ENCODE results near the gene BANK1. TPM values are rescaled to one million over a fixed set of nuclear protein-coding genes. Genes with fewer than 3 reads are reported as not detected.

The BANK1 gene
- total RNA-seq, 1 experiment from 2014 or later: not detected

GRCh38 chr4:101944649-101945048 lies 154.1 kb downstream of the BANK1 start:
- DNase-seq: no peak
- no peak overlapping the region for H3K4me3 ChIP-seq (ENCODE audit: insufficient read depth, low read depth, low read length)
- H3K36me3 ChIP-seq (replicated peaks; ENCODE audit: control insufficient read depth, insufficient read depth, low read length): no peaks in the 10 kb centered on the region
- no peaks in the 10 kb centered on the region for H3K27me3 ChIP-seq (ENCODE audit: control insufficient read depth, insufficient read depth, low read length)

GRCh38 chr4:101948055-101948454 lies 157.5 kb downstream of the BANK1 start:
- Histone ChIP-seq H3K4me3 (ENCODE audit: insufficient read depth, low read depth, low read length) (no peak overlapping the region), H3K36me3 (replicated peaks; ENCODE audit: control insufficient read depth, insufficient read depth, low read length) (no peaks in the 10 kb centered on the region), H3K27me3 (ENCODE audit: control insufficient read depth, insufficient read depth, low read length) (no peaks in the 10 kb centered on the region)
- DNase-seq: no peak

DNA sequence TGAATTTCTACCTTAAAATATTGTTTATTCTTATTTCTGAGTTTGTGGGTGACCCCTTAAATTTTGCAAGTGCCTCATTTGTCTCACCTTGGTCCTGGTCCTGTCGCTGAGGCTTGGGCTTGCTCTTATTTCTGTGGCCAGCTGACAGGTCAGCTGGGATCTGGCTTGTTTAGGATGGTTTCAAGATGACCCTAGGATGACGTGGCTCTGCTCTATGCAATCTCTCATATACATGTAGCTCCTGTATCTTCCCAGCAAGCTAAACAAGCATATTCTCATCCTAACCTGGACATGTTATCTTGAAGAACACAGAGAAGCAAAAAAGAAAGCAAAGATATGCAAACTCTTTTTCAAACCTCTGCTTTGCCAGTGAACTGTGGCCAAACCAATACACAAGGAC lies 158.4 kb downstream of the BANK1 start:
- Histone ChIP-seq H3K4me3 (ENCODE audit: insufficient read depth, low read depth, low read length) (no peak overlapping the region), H3K27me3 (ENCODE audit: control insufficient read depth, insufficient read depth, low read length) (no peaks in the 10 kb centered on the region), H3K36me3 (replicated peaks; ENCODE audit: control insufficient read depth, insufficient read depth, low read length) (no peaks in the 10 kb centered on the region)
- no peak for DNase-seq

- no peak for DNase-seq
- Histone ChIP-seq H3K27me3 (ENCODE audit: control insufficient read depth, insufficient read depth, low read length) (no peaks in the 10 kb centered on the region), H3K4me3 (ENCODE audit: insufficient read depth, low read depth, low read length) (no peak overlapping the region), H3K36me3 (replicated peaks; ENCODE audit: control insufficient read depth, insufficient read depth, low read length) (no peaks in the 10 kb centered on the region)
Measured at GRCh38 chr4:101950258-101950979, 159.9 kb downstream of the BANK1 start.

DNA sequence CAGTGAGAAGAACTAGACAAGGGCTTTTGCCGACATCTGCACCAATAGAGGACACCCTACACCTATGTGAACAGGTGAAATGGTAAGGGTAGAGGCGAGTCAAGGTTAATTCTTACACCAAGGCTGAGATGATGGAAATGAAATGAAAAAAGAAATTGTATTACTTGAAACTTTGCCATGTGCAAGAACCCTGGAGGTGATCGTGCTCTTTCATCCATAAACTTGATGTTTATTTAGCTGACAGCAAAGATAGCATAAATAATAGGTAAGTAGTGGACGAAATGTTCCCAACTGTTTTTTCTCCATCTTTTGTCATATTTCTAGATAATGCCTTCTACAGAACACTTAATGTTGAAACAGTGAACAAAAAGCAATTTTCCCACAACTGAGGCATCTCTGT lies 162.5 kb downstream of the BANK1 start:
- Histone ChIP-seq H3K36me3 (replicated peaks; ENCODE audit: control insufficient read depth, insufficient read depth, low read length) (no peaks in the 10 kb centered on the region), H3K4me3 (ENCODE audit: insufficient read depth, low read depth, low read length) (no peak overlapping the region), H3K27me3 (ENCODE audit: control insufficient read depth, insufficient read depth, low read length) (no peaks in the 10 kb centered on the region)
- no peak for DNase-seq

GRCh38 chr4:101953949-101954348 lies 163.4 kb downstream of the BANK1 start:
- DNase-seq: no peak
- H3K27me3 ChIP-seq (ENCODE audit: control insufficient read depth, insufficient read depth, low read length): no peaks in the 10 kb centered on the region
- H3K36me3 ChIP-seq (replicated peaks; ENCODE audit: control insufficient read depth, insufficient read depth, low read length): no peaks in the 10 kb centered on the region
- H3K4me3 ChIP-seq (ENCODE audit: insufficient read depth, low read depth, low read length): no peak overlapping the region

DNA sequence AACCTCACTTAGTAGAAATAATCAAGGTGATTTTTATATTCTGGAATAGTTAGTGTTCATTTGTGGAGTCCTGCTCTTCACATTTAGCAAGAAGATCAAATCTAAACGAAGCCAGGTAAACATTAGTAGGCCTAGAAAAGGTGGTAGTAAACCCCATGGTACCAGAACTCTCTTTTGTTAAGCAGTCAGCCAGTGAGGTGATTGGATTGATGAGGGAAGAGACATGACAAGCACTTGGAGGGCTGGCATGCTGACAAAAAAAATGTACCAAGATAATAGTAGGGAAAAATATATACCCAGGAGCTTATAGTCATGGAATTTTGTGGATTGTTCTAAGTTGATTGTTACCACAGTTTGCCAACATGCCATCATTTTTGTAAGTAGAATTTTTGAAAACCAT lies 163.8 kb downstream of the BANK1 start:
- Histone ChIP-seq H3K36me3 (replicated peaks; ENCODE audit: control insufficient read depth, insufficient read depth, low read length) (no peaks in the 10 kb centered on the region), H3K27me3 (ENCODE audit: control insufficient read depth, insufficient read depth, low read length) (no peaks in the 10 kb centered on the region), H3K4me3 (ENCODE audit: insufficient read depth, low read depth, low read length) (no peak overlapping the region)
- DNase-seq: no peak

GRCh38 chr4:101954975-101955678 lies 164.6 kb downstream of the BANK1 start:
- Histone ChIP-seq H3K27me3 (ENCODE audit: control insufficient read depth, insufficient read depth, low read length) (no peaks in the 10 kb centered on the region), H3K36me3 (replicated peaks; ENCODE audit: control insufficient read depth, insufficient read depth, low read length) (no peaks in the 10 kb centered on the region), H3K4me3 (ENCODE audit: insufficient read depth, low read depth, low read length) (no peak overlapping the region)
- no peak for DNase-seq

DNA sequence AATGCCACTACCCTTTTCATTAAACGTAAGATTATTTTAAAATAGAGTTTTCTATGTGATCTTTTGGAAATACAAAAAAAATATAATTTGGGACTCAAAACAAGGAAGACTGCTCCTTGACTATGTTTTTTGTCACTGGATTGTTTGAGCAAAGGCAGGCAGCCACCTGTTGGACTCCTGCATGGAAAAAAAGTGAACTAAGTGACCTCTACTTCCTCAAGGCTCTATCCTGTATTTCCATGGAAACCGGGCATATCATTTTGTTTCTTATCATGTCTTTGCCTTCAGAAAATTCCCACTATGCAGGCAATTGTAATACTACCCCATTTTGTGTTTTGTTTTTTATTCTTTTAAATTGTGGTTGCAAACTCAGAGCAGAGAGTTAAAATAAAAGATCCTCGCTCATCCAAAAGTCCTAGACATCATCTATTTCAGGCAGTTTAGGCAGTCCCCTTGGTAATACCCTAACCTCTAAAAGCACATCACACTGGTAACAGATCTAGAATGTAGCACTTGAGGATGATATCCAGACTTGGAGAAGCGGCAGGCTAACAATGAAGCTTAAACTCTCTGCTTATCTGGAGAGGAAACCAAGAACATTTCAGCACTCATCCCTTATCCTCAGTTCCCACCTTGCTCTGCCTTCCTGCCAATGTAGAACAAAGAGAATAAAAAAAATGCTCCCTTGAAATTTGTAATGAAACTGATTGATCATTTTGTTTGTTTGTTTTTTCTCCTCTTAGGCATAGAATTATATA lies 165.7 kb downstream of the BANK1 start:
- no peaks in the 10 kb centered on the region for H3K36me3 ChIP-seq (replicated peaks; ENCODE audit: control insufficient read depth, insufficient read depth, low read length)
- no peak for DNase-seq
- no peak overlapping the region for H3K4me3 ChIP-seq (ENCODE audit: insufficient read depth, low read depth, low read length)
- no peaks in the 10 kb centered on the region for H3K27me3 ChIP-seq (ENCODE audit: control insufficient read depth, insufficient read depth, low read length)

- no peaks in the 10 kb centered on the region for H3K27me3 ChIP-seq (ENCODE audit: control insufficient read depth, insufficient read depth, low read length)
- no peak for DNase-seq
- no peaks in the 10 kb centered on the region for H3K36me3 ChIP-seq (replicated peaks; ENCODE audit: control insufficient read depth, insufficient read depth, low read length)
- no peak overlapping the region for H3K4me3 ChIP-seq (ENCODE audit: insufficient read depth, low read depth, low read length)
Measured at GRCh38 chr4:101958547-101958946, 168.0 kb downstream of the BANK1 start.

DNA sequence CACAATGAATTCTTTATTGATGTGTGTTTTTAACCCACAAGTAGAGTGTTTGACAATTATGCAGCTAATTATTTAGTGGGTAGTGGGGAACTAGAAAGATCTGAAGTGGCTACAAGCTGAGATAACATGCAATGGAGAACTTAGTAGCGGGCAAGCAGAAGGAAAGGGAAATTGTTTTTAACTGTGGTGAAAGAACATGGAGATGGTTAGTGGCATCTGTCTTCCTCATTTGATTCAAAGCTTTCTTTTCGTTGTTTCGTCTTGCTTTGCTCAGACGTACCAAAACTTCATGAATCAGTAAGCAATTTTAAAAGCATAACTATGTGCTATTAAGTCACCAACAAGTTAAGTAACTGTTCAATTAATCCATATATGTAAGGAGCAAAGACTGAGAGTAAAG lies 169.9 kb downstream of the BANK1 start:
- Histone ChIP-seq H3K4me3 (ENCODE audit: insufficient read depth, low read depth, low read length) (no peak overlapping the region), H3K27me3 (ENCODE audit: control insufficient read depth, insufficient read depth, low read length) (no peaks in the 10 kb centered on the region), H3K36me3 (replicated peaks; ENCODE audit: control insufficient read depth, insufficient read depth, low read length) (no peaks in the 10 kb centered on the region)
- DNase-seq: no peak

- no peak for DNase-seq
- Histone ChIP-seq H3K36me3 (replicated peaks; ENCODE audit: control insufficient read depth, insufficient read depth, low read length) (no peaks in the 10 kb centered on the region), H3K4me3 (ENCODE audit: insufficient read depth, low read depth, low read length) (no peak overlapping the region), H3K27me3 (ENCODE audit: control insufficient read depth, insufficient read depth, low read length) (no peaks in the 10 kb centered on the region)
Measured at GRCh38 chr4:101961144-101961543, 170.6 kb downstream of the BANK1 start.

- Histone ChIP-seq H3K27me3 (ENCODE audit: control insufficient read depth, insufficient read depth, low read length) (no peaks in the 10 kb centered on the region), H3K36me3 (replicated peaks; ENCODE audit: control insufficient read depth, insufficient read depth, low read length) (no peaks in the 10 kb centered on the region), H3K4me3 (ENCODE audit: insufficient read depth, low read depth, low read length) (no peak overlapping the region)
- no peak for DNase-seq
Measured at GRCh38 chr4:101967697-101968346, 177.3 kb downstream of the BANK1 start.

DNA sequence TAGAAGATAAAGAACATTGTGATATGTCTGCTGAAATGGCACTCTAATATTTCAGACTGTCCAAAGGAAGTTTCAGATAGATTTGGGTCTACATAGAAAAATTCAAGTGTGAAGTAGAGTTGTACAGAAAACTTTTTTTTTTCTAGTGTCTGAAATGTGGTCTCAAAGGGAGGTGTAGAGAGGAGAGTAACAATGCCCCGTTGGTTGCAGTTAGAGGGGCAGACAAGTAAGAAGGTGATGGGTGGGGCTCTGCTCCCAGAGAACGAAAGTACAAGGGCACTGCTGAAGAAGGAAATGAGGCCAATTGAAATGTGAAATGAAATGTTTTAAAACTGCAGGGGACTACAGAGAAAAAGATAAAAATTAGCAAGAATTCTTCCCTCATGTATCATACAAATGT lies 177.8 kb downstream of the BANK1 start:
- Histone ChIP-seq H3K36me3 (replicated peaks; ENCODE audit: control insufficient read depth, insufficient read depth, low read length) (no peaks in the 10 kb centered on the region), H3K27me3 (ENCODE audit: control insufficient read depth, insufficient read depth, low read length) (no peaks in the 10 kb centered on the region), H3K4me3 (ENCODE audit: insufficient read depth, low read depth, low read length) (no peak overlapping the region)
- no peak for DNase-seq
